NCI-H69 (cell line): ENCODE measurements around the gene PNLDC1.

Source experiments
- DNase-seq: peaks from one replicate; lab custom pipeline; 2025; lab: John Stamatoyannopoulos, UW

PNLDC1 gene, protein sequence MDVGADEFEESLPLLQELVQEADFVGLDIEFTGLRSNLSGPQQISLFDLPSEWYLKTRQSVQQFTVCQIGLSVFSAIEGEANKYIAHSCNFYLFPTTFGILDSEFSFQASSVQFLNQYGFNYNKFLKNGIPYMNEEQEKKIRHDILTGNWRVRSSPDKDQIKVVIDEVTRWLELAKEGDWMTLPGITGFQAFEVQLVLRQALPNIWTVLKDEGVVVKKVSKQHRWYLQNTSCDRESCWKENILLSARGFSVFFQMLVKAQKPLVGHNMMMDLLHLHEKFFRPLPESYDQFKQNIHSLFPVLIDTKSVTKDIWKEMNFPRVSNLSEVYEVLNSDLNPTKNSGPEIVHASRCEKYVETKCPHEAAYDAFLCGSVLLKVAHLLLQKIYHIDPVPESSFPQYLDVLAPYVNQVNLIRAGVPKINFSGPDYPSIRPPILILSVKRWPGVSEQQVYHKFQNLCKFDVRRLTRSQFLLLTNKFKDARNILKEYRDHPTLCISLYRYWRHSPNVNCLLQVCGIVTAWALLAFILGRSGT

DNA sequence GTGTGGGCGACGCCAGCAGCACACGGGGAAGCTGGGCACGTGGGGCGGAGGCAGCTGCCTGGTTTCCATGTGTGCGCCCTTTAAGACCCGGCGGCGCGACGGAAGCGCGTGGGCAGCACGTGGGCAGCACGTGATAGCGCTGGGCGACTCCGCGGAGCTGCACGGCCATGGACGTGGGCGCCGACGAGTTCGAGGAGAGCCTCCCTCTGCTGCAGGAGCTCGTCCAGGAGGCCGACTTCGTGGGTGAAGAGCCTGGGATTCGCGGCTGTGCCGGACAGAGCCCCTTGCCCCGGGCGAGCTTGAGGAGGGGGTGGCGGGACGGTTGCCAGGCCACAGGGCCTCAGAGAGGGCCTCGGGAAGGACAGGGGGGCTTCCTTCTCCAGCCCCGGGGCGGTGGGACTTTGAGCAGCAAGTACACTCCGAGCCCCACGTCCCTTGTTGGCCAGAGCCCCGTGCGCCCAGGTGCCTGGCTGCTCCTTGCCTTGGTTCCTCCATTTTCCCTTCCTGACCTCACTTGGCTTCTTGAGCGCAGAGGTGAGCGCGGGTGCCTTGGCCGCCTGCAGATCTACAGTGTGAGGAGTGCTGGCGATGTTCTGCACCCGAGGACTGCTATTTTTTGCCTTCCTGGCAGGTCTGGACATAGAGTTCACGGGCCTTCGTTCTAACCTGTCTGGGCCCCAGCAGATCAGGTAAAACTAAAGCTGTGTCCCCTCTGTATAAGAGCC is at the start of gene PNLDC1:
Gene PNLDC1, plus strand, starts transcription at position 136 of the 725 bp plus-strand sequence. Its CDS starts 32 bp downstream, at position 168.
- no peak for DNase-seq

DNA sequence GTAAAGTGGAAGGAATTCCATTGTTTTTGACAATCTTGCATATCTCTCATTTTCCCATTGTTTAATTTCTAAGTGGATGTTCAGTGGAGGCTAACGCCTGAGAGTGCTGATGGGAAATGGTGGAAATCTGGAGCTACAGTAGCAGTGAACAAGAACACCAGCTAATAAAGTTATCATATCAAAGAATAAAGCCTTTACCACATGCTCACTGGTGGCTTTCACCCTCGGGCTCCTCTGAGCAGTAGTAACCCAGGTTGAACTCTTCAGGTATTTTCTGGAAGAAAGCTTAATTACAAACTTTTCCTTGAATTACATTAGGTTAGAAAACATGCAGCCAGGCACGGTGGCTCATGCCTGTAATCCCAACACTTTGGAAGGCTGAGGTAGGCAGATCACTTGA is 48.6 kb upstream of the PNLDC1 start:
- no peak for DNase-seq

DNA sequence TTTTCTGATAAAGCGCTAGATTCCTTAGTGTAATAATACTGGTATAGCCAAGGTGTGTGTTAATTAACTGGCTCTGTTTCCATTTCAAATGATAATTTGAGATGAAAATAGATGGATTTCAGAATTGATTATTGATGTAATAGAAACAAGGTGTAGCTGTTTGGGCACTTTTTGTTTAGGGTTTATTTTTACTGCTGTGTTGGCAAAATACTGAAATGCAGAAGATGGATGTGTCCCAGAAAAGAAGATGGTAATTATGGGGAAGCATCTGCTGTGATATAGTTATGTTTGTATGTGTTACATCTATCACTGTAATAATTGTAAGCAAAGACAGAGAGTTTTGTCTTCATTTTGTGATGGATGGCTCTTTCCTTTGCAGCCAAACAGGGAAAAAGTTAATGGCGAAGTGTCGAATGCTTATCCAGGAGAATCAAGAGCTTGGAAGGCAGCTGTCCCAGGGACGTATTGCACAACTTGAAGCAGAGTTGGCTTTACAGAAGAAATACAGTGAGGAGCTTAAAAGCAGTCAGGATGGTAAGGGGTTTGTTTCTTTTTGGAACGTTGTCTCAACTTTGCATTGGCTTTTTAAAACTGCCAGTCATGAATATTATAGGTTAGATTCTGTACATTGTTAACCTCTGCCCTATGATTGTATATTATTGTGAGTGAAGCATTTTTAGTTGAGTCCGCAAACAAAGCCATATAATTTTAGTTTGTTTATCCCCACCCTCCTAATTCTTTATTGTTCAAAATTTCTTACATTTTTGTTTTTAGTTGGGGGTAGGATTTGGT is 46.8 kb upstream of the PNLDC1 start:
- DNase-seq = no peak

DNA sequence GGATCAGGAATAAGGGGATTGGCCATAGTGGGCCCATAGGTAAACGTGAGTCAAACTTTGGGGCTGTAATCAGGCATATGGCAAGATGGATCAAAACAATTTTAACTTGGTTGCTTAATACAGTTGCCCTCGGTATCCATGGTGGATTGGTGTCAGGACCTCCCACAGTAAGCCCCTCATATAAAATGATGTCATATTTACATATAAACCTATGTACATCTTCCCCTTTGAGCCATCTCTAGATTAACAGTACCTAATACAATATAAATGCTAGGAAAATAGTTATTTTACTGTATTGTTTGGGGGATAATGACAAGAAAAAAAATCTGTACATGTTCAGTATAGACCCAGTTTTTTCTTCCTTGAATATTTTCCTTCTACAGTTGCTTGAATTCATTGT is 45.7 kb upstream of the PNLDC1 start:
- DNase-seq = no peak

DNA sequence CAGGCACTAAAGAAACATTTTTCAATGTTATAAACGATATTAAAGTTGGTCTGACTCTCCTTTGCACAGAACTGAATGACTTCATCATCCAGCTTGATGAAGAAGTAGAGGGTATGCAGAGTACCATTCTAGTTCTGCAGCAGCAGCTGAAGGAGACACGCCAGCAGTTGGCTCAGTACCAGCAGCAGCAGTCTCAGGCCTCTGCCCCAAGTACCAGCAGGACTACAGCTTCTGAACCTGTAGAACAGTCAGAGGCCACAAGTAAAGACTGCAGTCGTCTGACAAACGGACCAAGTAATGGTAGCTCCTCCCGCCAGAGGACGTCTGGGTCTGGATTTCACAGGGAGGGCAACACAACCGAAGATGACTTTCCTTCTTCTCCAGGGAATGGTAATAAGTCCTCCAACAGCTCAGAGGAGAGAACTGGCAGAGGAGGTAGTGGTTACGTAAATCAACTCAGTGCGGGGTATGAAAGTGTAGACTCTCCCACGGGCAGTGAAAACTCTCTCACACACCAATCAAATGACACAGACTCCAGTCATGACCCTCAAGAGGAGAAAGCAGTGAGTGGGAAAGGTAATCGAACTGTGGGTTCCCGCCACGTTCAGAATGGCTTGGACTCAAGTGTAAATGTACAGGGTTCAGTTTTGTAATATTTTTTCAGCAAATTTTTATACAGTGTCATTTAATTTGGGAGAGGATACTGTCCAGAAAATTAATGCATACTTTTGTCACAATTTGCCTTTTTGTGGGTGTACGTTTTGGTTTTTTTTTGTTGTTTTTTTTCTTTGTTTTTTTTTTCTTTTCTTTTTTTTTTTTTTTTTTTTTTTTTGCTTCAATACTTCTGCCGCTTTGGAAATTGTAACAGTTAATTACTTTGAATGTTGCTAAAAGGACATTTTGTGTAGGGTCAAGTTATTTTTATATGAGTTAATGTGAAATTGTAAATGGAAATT is 44.8 kb upstream of the PNLDC1 start:
- no peak for DNase-seq

DNA sequence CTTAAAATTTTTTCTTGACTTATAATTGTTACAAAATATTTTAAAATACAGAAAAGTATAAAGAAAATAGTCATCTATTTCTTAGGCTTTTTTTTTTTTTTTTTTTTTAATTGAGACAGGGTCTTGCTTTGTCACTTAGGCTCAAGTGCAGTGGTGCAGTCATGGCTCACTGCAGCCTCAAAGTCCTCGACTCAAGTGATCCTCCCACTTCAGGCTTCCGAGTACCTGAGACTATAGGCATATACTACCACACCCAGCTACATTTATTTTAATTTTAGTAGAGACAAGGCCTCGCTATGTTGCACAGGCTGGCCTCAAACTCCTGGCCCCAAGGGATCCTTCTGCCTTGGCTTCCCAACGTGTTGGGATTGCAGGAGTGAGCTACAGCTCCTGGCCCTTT is 43.6 kb upstream of the PNLDC1 start:
- DNase-seq = no peak

DNA sequence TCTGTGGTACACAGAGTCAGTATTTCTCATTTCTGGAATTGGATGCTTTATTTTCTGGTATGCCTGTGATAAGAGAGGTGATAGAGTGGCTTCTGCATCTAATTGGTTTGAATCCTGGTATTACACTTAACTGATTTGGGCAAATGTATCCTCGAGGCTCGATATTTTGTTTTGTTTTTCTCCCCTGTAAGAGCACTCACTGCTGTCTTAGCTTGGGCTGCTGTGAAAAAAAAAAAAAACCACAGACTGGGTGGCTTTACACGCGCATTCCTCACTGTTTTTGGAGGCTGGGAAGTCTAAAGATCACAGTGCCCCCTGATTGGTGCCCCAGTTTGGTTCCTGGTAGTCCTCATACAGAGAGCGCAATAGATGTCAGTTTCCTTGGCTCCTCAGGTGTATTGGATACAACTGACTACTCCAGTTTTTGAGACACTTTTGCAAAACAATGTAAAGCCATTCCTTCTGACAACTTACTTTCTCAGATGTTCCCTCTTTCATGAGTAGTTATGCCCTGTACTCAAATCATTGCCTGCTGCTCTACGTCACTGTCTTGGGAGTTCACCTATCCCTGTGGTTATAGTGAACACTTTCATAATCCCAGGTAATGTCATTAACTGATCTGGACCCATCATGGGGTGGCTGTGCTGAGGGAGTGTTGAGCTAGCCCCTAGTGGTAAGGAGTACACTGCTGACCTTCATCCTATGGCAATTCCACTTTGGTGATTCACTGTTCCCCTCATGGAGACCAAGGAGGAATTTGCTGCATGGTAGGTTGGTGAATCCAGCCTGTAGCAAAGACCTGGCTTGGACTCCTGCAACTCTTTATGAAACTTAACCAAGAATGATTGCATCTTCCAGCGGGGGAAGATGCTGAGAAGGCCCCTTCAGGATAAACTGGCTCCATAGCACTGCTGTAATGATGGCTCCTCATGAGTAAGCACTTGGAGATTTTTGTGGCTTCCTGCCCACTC is 41.8 kb upstream of the PNLDC1 start:
- peak; percentile 30 for DNase-seq

DNA sequence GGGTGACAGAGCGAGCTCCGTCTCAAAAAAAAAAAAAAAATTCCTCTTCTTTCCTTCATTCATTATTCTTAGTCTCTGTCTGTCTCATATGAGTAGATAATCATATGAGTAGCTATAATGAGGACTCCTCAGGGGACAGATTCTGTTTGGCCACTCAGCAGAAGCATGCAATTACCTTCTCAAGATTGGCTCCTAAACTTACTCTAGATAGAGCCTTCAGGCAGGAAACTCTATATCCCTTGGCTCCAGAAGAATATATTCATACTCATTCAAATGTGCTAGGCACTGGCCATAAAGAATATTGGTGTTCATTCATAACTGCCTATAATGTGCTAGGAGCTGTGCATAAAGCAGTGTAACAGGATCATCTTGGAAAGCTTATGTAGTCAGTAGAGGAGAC is 40.4 kb upstream of the PNLDC1 start:
- DNase-seq = peak; percentile 77

DNA sequence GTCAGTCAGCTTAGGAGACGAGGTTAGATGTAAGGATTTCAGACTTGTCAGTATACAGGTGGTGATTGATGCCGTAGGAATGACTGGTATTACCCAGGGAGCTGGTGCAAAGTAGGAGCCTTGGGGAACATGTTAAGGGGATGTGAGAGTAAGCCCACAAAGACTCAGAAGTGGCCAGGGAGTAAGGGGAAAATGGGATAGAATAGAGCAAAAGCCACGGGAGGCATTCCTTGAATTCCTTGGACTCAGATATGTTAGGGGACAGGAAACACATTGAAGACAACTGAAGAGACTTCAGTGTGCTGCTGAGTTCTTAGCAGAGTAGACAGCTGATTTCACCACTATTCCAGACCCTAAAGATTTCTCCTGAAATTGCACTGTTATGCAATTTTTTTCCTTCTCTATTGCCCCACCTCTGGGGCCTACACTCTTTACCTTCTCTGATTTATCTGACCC is 39.4 kb upstream of the PNLDC1 start:
- DNase-seq = peak; percentile 16

DNA sequence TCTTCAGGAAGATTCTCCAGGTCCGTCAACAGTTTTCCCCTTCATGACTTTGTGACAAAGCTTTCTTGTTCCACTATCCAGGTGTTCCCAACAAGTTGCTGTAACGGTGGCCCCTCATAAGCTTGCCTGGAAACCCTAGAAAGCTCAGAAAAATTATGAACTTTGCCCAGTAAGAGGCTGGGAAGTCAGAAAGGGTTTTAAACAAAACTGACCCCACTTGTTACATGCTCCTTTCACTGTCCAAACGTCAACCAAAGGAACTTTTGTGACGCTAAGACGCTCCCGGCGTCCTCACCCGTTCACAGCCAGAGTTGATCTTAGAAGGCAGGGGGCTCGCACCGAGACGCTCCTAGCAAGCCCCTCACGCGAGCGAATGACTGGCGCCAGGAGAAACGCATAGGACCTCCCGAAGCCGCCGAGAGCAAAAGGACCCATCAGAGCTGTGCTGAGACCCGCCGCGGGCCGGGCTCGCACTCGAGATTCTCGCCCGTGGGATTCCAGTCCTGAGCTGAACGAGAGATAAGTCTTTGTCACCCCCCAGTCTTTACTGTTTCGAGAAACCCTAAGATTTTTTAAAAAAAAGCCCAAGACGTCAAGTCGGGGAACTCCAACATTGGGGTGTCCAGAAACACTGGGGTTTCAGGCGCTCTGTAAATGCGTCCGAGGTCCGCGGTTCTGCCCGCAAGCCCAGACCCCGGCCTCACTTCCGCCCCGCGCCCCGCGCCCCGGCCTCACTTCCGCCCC is 38.8 kb upstream of the PNLDC1 start:
- DNase-seq = peak; percentile 61

DNA sequence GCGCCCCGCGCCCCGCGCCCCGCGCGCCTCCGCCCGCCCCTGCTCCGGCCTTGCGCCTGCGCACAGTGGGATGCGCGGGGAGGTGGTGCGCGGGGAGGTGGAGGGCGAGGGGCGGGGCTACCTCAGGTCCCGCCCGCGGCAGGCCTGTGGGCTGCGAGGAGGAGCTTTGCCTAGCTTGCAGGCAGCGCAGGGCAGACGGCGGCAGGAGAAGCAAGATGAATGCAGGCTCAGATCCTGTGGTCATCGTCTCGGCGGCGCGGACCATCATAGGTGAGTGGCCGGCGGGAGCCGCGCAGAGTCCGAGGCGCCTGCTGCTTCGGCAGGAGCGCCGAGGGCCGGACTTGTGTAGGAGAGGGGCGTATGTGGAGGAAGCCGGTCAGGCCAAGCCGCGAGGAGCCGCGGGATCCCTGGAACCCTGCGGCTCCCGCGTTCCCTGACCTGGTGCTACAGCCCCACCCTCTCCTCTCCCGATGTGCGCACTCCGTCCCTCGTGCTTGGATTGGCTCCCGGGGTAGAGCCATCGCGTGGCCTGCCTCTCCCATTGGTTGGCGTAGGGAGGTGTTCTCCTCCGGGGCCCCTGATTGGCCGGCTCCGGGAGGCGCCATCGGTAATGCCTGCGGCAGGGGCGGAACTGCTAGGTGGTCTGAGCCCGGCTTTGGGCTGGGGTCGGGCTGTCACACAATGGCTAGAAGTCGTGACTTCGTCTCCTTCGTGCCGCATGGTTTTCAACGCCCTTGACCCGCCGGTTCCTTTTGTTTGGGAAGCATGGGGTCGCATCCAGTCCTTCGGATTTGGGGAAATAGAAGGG is 38.0 kb upstream of the PNLDC1 start, which contains the start of gene ACAT2:
Gene ACAT2, plus strand, starts transcription at position 173 of the 808 bp plus-strand sequence. Its CDS starts 43 bp downstream, at position 216.
- peak; percentile 98 for DNase-seq

DNA sequence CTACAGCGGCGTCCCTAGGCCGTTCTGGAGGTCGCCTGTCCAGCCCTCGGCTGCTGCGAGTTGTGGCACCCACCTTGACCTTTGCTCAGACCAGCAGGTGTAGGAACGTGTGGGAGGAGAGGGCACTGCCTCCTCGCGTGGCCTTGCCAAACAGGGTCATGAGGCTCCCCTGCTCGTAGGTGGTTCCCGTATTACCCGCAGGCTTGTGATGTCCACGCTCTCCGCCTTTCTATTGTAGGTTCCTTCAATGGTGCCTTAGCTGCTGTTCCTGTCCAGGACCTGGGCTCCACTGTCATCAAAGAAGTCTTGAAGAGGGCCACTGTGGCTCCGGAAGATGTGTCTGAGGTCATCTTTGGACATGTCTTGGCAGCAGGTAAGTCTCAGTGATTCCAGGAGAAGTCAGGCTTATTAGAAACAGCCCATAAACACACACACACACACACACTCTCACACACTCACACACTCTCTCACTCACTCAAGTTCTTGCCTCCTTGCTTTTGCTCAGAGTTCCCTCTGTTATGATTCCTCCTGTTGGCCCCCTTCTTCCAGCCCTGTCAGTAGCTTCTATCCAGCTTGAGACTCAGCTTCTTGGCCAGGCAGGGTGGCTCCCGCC is 37.3 kb upstream of the PNLDC1 start:
- DNase-seq = peak; percentile 45

DNA sequence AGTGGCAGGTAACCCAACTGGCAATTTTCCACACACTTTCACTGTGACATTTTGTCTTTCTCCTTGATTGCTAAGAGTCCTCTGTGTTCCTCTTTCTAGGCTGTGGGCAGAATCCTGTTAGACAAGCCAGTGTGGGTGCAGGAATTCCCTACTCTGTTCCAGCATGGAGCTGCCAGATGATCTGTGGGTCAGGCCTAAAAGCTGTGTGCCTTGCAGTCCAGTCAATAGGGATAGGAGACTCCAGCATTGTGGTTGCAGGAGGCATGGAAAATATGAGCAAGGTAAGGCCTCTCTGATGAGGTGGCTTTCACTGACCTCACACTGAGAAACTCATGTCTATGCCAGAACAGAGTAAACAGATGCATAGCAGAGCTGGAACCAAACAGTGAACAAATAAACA is 33.2 kb upstream of the PNLDC1 start:
- no peak for DNase-seq

DNA sequence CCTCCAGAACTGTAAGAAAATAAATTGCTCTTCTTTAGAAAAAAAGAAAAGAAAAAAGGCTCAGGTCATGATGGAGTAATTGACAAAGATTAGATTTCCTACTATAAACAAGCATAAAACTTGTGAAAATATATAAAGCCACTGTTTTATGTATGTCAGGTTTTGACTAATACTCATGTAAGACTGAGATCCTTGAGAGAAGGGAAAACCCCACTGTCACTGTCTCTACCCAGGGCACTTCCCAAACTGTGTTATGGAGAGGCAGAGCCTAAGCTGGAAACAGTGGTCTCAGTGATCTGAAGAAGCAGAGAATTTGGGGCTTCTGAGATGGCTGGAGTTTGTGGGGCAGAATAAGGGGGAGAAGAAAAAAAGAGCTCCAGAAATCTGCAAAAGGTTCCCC is 30.6 kb upstream of the PNLDC1 start:
- DNase-seq = no peak

DNA sequence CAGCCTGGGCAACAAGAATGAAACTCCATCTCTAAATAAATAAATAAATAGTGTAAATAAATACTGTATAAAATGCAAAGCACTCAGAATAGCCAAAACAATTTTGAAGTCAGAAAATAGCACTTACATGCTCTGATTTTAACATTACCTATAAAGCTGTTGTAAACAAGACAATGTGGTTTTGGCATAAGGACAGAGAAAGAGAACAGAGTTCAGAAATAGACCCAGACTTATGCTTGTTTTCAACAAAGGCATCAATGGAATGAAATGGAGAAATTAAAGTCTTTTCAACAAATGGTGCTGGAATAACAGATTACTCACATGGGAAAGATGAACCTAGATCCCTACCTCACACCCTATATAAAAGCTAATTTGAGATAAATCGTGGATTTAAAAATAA is 27.9 kb upstream of the PNLDC1 start:
- DNase-seq = no peak

DNA sequence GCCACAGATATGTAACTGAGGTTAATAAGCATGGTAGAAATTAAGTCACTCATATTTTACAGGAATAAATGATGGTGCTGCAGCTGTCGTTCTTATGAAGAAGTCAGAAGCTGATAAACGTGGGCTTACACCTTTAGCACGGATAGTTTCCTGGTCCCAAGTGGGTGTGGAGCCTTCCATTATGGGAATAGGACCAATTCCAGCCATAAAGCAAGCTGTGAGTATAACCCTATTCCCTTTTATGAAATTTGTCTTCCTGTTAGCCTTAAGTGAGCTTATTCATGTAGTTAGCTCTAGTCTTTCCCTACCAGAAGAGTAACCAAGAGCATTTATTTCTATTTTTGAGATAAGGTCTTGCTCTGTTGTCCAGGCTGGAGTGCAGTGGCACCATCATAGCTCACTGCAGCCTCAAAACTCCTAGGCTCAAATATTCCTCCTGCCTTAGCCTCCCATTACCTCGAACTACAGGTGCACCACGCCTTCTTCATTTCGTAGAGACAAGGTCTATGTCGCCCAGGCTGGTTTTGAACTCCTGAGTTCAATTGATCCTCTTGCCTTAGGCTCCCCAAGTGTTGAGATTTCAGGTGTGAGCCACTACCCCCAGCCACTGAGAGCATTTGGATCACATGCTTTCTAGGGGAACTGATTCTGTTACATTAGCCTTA is 22.7 kb upstream of the PNLDC1 start:
- DNase-seq = no peak

DNA sequence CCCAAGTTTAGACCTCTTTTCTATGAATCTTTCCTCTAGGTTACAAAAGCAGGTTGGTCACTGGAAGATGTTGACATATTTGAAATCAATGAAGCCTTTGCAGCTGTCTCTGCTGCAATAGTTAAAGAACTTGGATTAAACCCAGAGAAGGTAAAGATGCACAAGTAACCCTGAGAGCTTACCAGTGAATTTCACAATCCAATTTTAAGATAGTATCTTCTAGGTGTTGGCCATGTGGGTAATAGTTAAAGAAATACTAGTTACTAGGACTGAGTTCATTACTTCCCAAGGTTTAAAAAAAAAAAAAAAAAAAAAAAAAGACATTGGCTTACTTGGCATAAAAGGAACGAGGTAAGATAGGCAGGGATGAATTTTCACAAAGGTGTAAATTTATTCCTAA is 21.9 kb upstream of the PNLDC1 start:
- no peak for DNase-seq
